HG03571 (cell line): Measurements from ENCODE around the gene TPT1.

Experiments used
- ATAC-seq: cut with Tn5 transposase; IDR thresholded peaks from one replicate; pipeline ENCODE4 v1.9.1; 2021; ENCODE audit not compliant: unreplicated experiment

The TPT1 gene

GRCh38 chr13:45336025-45336800, 4.8 kb downstream of the TPT1 start:
- ATAC-seq = no peak

- no peak for ATAC-seq
These were observed 5.5 kb downstream of the TPT1 start for GRCh38 chr13:45335397-45336024.

GRCh38 chr13:45333977-45334922, 6.7 kb downstream of the TPT1 start:
- ATAC-seq = no peak

- no peak for ATAC-seq
These were observed 7.6 kb downstream of the TPT1 start for GRCh38 chr13:45333251-45333976.

GRCh38 chr13:45332831-45333219, 8.2 kb downstream of the TPT1 start:
- no peak for ATAC-seq

GRCh38 chr13:45332036-45332830, 8.8 kb downstream of the TPT1 start:
- no peak for ATAC-seq

GRCh38 chr13:45331692-45332035, 9.3 kb downstream of the TPT1 start:
- no peak for ATAC-seq

- ATAC-seq = no peak
These were observed 9.8 kb downstream of the TPT1 start for GRCh38 chr13:45331123-45331619.

- no peak for ATAC-seq
These were observed 12.3 kb downstream of the TPT1 start for GRCh38 chr13:45328661-45329111.

GRCh38 chr13:45327253-45327955, 13.6 kb downstream of the TPT1 start:
- no peak for ATAC-seq

- ATAC-seq = no peak
These were observed 15.2 kb downstream of the TPT1 start for GRCh38 chr13:45325806-45326205.

- ATAC-seq = no peak
These were observed 19.9 kb downstream of the TPT1 start for GRCh38 chr13:45320876-45321629.

GRCh38 chr13:45316996-45317395, 24.0 kb downstream of the TPT1 start:
- ATAC-seq = no peak

- ATAC-seq = no peak
These were observed 24.6 kb downstream of the TPT1 start for GRCh38 chr13:45316338-45316737.

GRCh38 chr13:45315520-45316167, 25.3 kb downstream of the TPT1 start:
- ATAC-seq = no peak

- ATAC-seq = no peak
These were observed 26.2 kb downstream of the TPT1 start for GRCh38 chr13:45314822-45315221.

- no peak for ATAC-seq
These were observed 30.4 kb downstream of the TPT1 start for GRCh38 chr13:45310341-45311131.
